GM19035 (cell line): ENCODE results near the gene CLEC17A.
A peak's percentile ranks its signal among the peaks of the same experiment; 100 is the strongest.
"Not testable (repeated sequence)": the region's sequence is repeated elsewhere in the genome, so short reads cannot be mapped to it uniquely, and the experiment has no call there.

Experiments used
- ATAC-seq: cut with Tn5 transposase; IDR thresholded peaks from one replicate; pipeline ENCODE4 v1.9.1; 2021; ENCODE audit not compliant: unreplicated experiment

The CLEC17A gene

DNA sequence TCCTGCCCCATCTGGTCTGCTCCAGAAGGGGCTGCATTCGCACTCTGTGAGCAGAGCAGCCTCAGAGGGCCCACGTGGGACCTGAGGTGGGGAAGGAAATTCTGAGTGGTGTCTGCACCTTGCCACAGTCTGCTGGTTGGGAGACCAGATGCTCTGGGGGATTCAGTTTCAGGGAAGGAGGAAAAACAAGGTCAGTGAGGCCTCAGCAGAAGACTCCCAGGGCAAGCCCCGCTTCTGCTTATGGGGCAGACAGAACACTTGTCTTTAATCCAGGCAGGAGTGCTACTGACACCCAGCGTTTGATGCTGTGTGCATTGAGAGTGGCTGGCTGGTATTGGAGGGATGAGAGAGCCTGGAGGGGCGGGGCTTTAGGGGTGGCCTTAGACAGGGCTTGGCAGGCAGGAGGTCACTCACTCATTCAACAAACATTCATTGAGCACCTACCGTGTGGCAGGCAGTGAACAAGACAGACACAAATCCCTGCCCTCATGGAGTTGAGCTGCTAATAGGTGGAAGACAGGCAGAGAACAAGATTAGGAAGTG, 4.9 kb upstream of the CLEC17A start:
- no peak for ATAC-seq

DNA sequence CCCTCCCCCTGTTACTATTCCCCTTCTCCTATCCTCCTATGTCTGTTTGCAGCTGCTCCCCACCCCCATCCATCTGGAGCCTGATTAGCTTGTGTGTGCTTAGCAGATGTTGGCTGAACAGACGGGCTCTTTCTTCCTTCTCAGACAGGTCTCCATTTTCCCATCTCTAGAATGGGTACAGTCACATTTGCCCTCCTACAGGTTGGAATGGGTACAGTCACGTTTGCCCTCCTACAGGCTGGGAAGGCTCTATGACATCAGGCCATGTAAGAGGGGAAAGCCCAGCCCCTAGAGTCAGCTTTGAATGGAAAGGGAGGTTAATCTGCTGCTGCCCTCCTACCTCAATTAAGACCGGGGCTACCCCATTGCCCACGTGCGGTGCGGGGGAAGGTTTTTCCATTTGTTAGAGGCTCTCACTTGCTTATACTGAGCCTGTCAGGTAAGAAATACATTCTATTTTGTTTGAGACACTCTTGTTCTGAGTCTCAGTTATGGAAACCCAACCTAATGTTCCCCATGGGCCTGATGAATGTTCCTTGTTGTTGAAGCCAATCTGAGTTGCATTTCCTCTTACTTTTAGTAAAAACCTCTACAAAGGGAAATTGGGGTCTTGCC, 2.2 kb upstream of the CLEC17A start:
- ATAC-seq = no peak

DNA sequence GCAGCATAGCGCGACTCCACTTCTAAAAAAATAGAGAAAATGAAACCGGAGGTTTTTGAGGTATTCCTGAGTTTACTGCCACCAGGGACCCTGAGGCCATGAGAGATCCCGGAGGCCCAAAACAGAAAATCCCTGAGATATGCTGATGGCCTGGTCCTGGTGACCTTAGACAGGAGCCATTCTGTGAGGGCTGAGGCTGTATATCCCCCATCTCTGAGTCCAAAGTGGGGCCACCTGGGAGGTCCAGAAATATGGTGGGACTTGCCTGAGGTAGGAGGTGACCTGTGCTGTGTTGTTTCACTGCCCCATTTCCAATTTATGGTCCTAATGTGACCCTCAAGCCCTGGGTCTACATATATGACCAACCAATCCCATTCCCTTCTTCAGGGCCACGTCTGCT, 1.5 kb downstream of the CLEC17A start:
- not testable (repeated sequence) for ATAC-seq

DNA sequence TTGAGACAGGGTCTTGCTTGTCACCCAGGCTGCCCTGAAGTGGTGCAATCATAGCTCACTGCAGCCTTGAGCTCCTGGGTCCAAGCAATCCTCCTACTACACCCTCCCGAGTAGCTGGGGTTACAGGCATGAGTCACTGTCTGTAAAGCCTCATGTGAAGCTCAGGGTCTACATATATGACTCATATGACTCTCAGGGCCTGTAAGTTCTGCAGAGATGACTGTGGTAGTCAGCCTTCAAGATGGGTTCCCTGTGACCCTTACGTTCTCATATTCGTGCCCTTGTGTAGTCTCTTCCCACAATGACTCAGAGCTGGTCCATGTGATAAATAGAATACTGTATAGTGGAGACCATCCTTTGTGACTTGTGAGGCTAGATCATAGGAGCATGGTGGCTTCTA, 2.3 kb downstream of the CLEC17A start:
- ATAC-seq = peak; percentile 62

DNA sequence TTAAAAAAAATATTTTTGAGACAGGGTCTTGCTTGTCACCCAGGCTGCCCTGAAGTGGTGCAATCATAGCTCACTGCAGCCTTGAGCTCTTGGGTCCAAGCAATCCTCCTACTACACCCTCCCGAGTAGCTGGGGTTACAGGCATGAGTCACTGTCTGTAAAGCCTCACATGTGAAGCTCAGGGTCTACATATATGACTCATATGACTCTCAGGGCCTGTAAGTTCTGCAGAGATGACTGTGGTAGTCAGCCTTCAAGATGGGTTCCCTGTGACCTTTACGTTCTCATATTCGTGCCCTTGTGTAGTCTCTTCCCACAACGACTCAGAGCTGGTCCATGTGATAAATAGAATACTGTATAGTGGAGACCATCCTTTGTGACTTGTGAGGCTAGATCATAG, 6.5 kb downstream of the CLEC17A start:
- ATAC-seq = not testable (repeated sequence)

DNA sequence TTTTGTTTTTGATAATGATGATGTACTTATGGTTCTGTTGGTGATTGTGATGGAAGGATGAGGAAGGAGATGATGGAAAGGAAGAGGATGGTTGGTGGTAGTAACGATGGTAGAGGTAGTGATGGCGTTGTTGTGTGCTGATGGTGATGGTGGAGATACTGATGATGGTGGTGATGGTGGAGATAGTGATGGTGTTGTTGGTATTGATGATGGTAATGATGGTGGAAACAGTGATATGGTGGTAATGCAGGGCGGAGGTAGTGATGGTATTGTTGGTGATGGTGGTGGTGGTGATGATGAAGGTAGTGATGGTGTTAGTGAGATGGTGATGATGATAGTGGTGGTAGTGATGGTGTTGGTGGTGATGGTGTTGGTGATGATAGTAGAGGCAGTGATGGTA, 12.7 kb downstream of the CLEC17A start:
- no peak for ATAC-seq

DNA sequence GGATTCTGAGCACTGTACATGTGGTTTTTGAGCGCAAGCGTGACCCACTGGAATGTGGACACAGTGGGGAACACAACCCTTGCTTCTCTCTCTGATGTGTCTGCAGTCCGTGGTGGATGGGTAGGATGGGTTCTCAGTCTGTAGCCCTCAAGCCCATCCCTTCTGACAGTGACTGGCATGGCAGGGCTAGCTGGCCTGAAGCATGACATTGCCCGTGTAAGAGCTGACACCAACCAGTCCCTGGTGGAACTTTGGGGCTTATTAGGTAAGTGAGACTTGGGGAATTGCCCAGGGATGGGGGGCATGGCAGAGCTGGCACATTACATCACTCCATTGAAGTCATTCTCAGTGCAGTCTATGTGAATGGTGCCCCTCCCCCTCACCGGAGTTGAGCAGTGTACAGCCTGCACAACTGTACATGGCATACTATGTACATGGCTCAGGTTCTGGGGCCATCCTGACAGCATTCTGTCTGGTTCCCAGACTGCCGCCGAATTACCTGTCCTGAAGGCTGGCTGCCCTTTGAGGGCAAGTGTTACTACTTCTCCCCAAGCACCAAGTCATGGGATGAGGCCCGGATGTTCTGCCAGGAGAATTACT, 16.8 kb downstream of the CLEC17A start:
- no peak for ATAC-seq

DNA sequence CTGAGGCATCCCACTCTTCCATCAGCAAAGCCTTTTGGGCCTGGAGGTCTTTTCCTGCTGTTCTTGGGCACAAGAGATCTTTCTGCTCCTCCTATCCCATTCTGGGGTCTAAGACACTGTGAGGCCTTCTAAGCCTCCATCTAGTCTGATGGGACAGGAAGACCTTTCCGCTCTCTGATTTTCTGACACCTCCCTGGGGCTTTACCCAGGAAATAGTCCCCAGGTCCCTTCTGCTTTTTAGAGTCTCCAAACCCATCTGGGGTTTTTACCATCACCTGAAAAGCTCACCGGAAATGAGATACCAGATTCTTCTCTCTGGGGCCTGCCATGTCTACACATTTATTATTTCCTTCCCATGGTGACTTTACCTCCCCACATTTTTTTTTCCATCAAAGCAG, 21.1 kb downstream of the CLEC17A start:
- ATAC-seq = peak; percentile 82

DNA sequence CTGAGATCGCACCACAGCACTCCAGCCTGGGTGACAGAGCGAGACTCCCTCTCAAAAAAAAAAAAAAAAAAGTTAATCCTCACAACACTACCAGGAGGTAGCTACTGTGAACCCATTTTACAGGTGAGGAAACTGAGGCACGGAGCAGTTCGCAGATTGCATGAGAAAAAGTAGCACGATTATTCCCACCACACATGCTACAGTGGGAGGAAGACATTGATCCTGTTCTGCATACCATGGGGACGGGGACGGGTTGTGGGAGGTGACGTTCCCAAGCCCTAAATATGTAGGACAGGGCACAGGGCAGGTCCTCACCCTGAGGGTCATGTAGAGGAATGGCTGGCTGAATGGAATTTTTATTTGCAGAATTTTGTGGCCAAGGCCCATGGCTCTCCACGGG, 23.7 kb downstream of the CLEC17A start:
- ATAC-seq = no peak

DNA sequence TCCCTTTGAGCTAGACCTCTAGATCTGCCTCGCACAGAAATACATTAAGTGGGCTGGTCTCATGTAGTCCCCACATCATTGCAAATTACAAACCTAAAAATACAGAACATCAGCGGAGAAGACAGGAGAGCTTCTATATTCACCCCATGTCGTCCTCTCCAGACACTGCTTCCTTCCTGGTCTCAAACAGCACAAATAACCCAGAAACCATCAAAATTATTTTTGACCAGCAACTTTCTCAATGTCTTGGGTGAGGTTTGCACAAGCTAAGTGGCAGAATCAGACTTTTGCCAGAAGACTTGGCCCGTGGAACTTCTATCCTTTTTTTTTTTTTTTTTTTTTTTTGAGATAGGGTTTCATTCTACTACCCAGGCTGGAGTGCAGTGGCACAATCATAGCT, 28.2 kb downstream of the CLEC17A start:
- ATAC-seq = no peak

DNA sequence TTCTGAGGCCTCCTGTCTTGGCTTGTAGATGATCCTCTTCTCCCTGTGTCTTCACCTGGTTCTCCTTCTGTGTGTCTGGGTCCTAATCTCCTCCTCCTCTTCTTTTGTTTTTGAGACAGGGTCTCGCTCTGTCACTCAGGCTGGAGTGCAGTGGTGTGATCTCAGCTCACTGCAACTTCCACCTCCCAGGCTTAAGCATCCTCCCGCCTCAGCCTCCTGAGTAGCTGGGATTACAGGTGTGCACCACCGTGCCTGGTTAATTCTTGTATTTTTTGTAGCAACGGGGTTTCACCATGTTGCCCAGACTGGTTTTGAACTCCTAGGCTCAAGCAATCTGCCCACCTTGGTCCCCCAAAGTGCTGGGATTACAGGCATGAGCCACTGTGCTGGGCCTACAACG, 29.4 kb downstream of the CLEC17A start:
- ATAC-seq = not testable (repeated sequence)

DNA sequence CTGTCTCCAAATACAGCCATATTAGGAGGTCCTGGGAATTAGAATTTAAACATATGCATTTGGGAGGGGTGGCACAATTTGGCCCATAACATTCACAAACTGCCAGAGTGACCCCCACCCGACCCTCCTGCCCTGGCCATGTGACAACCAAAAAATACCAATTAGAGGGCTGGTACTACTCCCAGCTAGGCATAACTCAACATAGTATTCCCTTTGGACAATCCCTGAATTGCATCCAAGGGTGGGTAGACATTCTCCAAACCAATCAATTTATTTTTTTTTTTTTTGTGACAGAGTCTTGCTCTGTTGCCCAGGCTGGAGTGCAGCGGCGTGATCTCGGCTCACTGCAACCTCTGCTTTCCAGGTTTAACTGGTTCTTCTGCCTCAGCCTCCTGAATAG, 29.8 kb downstream of the CLEC17A start:
- ATAC-seq = no peak

DNA sequence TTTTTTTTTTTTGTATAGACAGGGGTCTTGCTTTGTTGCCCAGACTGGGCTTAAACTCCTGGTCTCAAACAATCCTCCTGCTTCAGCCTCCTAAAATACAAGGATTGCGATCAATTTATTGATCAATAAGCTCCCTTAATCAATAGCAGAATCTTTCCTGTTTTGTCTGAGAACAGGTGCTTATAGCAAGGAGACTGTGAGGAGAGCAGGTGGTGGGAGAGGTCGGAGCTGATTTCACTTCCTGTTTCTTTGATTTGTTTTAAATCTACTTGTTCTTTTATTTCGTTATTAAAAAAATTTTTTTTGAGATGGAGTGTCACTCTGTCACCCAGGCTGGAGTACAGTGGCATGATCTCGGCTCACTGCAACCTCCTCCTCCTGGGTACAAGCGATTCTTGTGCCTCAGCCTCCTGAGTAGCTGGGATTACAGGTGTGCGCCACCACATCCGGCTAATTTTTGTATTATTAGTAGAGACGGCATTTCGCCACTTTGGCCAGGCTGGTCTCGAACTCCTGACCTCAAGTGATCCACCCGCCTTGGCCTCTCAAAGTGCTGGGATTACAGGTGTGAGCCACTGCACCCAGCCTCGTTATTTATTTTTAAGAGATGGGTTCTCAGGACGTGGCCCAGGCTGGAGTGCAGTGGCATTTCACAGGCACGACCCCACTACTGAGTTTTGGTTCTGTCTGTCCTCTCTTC, 30.7 kb downstream of the CLEC17A start:
- ATAC-seq = not testable (repeated sequence)

DNA sequence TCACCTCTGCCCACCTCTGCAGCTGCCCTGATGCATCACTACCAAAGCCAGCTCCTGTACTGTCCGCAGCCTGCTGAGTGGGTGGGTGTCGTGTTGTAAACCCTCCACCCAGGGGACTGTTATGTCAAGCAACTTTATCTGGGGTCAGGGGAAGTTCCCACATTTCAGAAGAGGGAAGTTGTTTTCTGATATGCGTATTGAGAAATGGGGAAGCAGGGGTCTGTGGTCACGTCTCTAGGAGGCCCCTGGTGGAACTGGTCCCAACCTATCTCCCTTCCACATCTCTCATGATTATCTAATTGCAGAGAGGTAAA, 31.2 kb downstream of the CLEC17A start:
- no peak for ATAC-seq

DNA sequence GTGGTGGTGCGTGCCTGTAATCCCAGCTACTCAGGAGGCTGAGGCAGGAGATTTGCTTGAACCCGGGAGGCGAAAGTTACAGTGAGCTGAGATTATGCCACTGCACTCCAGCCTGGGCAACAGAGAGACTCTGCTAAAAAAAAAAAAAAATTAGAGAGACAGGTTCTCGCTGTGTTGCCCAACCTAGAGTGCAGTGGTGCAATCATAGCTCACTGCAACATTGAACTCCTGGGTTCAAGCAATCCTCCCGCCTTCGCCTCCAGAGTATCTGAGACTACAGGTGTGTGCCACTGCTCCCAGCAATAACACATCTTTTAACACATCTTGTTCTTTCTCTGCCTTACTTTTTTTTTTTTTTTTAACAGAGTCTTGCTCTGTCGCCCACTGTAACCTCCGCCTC, 32.7 kb downstream of the CLEC17A start:
- ATAC-seq = no peak

DNA sequence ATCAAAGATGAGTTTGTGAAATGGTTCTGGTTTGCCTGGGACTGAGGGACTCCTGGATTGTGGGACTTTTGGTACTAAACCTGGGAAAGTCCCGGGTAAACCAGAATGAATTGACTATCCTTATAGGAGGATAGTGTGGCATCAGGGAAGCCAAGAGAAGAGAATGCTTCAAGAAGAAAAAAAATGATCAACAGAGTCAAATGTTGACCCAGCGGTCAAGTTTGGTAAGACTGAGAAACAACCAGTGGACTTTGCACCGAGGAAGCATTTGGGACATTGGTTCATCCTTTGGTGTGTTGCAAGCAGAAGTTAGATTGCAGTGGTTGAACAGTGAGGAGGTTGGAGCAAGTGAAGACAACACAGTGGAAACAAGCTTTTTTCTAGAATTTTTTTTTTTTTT, 33.5 kb downstream of the CLEC17A start:
- ATAC-seq = no peak

DNA sequence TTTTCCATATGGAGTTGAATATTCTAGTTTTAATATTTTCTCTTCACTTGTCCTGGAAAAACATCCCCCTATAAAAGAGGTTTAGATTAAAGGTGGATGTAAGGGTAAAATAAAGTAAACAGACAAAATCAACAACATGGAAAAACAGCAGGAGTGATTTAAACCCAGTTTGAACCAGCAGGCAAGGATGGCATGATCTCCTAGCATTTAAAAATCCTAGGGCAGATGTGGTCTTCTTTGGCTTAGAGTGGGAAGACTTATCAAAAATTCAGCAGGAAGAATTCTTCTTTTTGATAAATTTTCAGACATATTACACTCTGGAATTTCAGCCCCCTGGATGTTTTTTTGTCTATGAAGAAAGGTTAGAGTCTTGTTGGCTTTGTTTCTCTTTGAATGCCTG, 36.5 kb downstream of the CLEC17A start:
- no peak for ATAC-seq

DNA sequence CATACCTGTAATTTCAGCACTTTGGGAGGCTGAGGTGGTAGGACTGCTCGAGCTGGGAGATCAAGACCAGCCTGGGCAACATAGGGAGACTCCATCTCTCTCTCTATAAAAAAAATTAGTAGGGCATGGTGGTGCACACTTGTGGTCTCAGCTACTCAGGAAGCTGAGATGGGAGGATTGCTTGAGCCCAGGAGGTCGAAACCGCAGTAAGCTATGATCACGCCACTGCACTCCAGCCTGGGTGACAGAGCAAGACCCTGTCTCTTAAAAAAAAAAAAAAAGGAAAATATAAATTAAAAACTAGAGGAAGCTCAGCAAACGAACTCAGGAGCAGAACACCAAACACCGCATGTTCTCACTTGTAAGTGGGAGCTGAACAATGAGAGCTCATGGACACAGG, 41.6 kb downstream of the CLEC17A start:
- not testable (repeated sequence) for ATAC-seq

DNA sequence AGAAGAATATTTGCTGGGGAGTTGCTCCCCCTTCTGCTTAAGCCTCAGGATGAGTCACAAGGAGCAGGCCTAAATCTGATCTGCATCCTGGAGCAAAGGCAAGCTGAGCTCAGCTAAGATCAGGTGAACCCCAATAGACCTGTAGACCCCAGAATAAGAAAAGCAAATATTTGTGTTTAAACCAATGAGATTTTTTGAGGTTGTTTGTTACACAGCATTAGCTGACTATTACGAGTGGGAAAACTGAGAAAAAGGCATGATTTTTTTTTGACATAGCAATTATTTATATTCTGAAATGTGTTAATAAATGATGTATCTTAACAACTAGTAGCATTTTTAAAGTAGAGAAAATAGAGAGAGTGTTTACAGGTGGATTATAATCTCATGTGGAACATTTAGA, 46.7 kb downstream of the CLEC17A start:
- no peak for ATAC-seq

DNA sequence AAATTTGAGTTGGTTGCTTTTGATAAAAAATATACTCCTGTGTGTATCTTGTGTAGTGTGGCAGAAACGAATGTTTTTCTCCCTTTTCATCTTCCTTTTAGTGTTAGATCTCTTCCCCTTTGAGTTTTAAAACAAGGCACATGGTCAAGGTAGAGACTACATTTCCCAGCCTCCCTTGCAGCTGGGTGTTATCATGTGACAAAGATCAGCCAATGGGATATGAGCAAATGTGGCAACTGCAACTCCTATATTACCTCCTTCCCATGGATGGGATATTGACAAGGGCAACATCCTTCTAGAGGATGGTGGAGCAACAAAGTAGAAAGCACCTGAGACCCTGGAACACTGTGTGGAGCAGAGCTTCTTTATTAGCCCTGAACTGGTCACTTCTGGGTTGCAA, 49.4 kb downstream of the CLEC17A start:
- ATAC-seq = no peak

DNA sequence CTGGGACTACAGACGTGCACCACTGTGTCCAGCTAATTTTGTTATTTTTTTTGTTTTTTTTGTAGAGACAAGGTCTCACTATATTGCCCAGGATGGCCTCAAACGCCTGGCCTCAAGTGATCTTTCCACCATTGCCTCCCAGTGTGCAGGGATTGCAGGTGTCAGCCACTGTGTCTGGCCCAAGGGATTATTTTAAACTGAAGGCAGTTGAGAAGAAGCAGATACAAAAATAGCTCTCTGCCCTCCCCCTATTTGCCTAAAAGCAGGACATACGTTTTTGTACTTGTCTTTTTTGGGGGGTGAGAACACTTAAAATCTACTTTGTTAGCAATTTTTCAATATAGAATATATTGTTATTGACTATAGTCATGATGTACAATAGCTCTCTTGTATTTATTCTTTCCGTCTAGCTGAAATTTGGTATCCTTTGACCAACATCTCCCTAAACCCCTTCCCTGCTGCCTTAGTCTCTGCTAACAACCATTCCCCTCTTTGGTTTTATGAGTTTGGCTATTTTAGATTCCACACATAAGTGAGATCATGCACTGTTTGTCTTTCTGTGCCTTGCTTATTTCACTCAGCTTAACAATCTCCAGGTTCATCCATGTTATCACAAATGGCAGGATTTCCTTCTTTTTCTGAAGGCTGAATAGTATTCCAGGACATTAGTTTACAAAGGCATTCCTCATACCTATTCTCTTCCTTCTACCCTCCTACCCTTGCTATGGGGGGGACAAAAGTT, 56.8 kb downstream of the CLEC17A start:
- ATAC-seq = no peak

DNA sequence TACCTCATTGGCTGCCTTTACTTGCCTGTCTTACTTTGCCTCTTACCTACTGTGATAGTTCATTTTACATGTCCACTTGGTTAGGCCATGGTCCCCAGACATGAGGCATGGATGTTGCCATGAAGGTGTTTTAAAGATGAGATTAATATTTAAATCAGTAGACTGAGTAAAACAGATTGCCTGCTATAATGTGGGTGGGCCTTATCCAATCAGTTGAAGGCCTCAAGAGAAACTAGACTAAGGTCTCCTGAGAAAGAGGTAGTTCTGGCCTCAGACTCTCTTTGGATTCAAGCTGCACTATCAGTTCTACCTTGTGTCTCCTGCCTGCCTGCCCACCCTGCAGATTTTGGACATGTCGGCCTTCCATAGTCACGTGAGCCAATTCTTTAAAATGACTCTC, 65.6 kb downstream of the CLEC17A start:
- ATAC-seq = no peak
